ENCODE data around the gene SMC2.
A peak's percentile ranks its signal among the peaks of the same experiment; 100 is the strongest.

SMC2 gene

DNA sequence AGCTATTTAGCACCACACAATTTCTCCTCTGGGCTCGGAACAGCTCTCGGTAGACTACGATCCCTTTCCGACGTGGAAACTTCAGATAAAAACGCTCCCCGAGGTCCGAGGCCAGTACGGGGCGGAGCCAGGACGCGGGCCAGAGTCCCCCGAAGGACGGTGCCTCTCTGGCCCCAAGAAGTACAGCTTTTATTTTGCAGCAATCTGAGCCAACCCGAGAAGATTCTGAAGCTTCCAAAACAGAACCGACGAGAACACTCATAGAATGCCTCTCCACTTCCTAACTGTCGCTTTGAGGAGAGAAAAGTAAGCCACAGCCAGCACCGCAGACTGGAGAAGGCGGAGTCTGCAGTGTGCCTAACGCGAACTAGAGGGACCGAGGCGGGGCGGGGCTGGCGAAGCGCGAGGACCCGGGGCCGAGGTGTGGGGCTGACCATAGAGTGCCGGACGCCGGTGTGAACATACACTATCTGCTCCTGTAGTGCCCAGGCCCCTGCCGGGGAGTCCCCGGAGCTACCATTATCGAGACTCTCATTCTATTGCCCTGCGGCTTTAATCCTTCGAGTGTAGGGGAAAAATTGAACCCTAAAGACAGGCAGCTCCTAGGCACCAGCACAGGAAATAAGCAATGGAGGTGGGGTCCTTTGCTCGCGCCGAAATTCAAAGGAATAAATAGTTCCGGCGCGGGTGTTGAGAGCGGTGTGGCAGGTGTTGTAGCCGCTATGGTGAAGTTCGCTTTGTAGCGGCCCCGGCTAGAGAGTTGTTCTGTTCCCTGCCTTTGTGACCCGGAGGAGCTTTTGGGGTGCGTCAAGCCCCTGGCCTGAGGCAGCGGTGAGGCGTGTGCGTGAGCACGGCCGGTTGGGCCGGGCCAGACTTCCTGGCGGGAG, at the start of gene SMC2:
SMC2 (plus strand) TSS at position 663 of the 887 bp plus-strand sequence. CDS start 1,076 bp downstream, outside the sequence.
- peak; percentile 97 for DNase-seq

DNA sequence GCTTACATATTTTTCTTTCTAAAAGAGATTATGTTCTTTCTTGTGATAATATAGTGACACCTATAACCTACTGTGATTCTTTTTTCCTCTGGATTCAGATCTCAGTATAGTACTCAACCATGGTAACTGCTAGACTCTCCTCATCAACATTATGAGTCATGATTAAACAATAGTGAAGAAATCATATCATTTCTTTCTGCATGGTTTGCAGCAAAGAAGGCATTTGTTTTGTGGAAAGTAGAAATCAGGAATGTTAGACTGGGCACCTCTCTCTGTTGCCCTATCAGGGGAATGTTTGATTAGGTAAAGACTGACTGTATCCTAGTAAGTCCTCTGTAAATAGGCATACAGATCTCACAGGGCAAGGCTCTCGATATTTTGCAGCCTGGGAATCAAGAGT, 25.6 kb upstream of the SMC2 start:
- no peak for DNase-seq

DNA sequence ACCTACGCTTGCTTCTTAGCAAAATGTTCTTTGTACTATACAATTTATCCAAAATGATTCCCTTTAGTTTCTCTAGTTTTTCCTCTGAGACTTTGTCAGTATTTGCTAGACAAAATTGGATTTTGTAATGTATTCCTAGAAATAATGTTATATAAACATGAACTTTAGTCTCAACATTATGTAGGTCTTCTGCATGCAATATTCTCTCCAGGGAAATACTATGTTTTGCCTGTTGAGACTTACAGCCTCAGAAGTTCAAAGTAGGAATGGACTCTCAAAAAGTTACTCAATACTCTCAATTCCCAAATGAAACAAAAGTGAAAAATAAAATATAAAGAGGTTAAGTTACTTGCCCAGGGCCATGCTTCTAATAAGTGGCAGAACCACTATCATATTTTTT, 24.8 kb upstream of the SMC2 start:
- DNase-seq: no peak

DNA sequence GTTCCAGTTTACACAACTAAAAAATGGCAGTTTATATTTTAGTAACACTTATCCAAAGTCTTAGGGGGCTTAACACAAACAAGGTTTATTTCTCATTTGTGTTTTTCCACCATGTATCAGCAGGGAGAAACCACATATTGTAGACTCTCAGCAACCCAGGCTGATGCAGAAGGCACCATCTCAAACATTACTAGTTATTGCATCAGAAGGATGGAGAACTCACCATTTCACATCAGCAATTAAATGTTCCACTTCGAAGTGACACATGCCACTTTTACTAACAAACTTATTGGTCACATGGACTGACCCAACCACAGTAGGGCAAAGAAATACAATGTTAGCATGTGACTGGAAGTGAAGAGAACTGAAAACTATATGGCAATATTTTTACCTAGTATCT, 22.5 kb upstream of the SMC2 start:
- no peak for DNase-seq

DNA sequence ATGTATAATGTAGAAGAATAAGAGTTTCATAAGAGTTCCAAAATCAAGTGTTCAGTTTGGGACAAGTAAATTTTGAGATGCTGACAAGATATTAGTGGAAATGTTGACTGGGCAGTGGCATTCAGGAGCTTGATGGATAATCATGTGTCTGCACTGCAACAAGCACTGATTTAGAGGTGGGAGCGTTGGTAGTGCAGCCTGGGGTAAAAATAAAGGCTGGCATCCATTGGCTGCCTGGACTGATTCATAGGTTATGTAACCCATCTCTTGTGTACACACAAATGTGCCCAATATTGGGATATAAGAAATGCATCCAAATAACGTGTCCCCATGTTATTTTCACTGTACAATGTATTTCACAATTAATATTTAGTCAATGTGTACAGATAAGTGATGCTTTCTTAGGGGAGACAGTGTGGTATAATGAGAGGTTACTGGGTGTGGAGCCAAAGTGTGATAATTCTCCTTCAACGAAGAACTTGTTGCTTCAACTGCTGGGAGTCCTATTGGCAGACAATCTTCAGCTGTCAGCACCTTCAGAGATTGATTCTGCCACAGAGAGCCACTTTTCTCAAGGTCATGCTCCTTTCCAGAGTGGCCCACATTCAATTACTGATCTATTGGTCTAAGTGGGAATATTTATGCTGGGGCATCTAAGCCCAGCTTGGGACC, 20.9 kb upstream of the SMC2 start:
- no peak for DNase-seq

DNA sequence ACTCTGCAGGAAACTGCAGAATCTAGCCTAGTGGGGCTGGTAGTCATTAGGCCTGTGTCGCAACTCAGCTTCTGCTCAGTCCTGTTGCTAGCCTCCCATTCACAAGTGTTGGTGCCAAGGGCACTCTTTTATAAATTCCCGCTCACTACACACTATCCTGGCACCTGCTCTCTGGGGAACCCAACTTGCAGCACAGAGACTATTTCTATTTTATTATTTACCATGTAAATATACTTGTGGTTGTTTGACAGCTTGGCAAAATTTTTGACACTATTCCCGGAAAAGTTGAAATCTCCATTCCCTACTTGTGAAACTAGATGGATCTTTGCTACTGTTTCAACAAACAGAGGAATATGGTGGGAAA, 20.4 kb upstream of the SMC2 start:
- DNase-seq: no peak

DNA sequence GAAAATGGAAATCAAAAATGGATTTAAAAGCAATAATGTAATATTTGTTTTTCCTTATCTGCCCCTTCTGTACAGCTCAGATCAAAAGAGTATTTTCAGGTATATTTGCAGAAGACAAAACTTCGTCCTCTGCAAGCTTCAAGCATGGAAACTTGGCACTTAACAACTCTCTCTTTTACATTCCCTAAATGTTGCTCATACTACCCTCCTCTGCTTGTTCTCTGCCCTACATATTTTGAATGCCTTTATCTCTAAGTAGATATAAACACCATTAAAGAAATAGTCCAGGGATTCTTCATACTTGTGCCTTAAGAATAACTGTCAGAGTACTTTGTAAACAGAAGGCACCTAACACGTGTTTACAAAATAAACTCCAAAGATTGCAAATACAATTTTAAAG, 19.2 kb upstream of the SMC2 start:
- DNase-seq: no peak

DNA sequence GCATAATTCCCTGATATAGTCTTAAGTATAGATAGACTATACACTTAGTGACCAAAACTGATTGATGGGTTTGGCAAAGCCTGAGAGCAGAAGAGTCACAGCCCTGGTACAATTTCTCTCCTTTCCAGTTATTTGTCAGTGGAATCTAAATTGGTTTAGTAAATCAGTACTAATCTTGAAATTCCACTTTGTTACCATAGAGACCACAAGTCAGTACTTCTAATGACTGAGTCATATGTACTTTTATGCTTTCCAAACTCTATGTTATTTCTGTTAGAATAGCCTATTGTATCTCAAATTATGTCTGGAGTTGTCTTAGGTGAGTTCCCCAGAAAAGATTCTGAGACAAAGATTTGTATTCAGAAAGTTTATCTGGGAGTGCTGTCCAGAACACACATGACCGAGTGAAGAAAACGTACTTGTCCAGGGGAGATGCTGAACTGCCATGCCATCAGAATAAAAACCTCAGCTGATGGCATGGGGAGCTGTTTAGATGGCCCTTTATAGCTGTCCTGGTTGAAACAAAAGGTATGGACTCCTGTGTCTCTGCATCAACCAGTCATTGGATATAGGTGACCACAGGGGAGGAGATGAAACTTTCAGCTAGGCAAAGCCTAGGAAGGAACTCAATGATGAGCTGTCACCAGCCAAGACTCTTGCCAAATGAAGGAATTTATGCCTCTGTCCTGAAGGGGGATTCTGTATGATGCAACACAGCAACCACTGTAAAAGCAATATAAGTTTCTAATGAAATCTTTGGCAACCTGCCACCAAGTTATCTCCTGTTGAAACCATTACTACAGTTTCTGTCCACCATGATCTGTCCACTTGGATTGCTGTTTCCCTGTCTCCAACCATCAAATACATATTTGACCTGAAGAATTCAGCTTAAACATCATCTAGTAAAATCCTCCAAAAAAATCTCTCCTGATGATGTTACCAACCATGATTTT, 18.0 kb upstream of the SMC2 start:
- DNase-seq: no peak

DNA sequence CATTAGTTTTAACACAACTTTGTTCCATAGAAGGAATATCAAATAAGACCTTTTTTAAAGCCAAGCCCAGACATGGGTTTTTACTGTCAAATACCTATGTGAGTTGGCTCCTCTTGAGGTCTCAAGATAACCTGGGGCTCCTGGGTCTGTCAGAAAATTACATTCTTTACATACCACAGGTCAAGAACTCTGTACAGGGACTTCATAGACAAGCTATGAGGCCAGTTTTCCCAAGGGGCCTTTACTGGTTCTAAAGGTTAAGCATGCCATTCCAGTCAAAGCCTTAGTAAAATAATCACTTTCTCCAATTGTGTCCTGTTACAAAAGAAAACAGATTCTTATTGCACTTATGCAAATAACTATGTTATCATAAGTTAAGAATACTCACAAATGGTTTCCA, 15.5 kb upstream of the SMC2 start:
- DNase-seq: no peak

DNA sequence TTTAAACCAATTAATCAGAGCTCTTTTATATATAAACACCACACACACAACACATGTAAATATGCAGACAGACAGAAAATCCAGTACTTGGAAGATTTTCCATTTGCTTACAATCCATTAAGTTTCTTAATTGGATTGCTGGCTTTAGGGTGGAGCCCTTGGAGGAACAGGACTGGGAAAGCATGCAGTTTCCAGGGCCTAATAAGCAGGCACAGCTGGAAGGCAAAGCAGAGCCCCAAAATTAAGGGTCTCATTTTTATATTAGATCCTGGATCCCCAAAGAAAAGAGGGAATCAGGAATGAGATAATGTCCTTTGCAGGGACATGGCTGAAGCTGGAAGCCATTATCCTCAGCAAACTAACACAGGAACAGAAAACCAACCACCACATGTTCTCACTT, 13.1 kb upstream of the SMC2 start:
- DNase-seq: no peak

DNA sequence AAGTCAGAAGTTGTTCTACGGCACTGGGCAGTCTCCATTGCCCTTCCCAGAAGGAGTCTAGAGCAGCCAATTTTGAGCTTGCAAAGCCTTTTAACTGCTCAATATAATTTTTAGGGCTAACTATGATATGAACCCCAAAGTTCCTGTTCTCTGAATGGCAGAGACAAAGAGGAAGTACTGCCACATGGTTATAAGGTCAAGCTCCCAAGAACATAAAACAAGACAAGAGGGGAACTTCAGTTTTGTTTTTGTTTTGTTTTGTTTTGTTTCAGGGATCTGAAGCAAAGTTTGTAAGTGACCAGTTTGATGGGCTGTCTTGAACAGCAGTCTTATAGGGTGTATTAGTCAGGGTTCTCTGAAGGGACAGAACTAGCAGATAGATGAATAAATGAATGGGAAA, 11.9 kb upstream of the SMC2 start:
- DNase-seq: no peak

DNA sequence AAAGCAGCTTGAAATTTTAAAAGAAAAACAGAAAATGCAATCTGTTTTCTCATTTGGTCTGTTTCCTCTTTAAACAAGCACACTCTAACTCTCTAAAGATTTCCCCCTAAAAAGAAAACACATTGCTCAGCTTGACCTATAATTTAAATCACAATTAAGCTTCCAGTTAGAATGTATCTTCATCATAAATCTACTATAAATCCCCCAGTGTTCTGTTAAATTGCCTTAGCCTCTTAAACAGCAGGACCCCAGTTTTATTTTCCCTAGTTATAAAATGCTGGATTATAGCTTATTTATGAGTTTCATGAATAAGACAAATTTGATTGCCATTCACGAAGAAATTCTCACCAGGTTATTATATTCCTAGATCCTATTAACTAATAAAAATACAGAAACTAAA, 8.6 kb upstream of the SMC2 start:
- DNase-seq: no peak

DNA sequence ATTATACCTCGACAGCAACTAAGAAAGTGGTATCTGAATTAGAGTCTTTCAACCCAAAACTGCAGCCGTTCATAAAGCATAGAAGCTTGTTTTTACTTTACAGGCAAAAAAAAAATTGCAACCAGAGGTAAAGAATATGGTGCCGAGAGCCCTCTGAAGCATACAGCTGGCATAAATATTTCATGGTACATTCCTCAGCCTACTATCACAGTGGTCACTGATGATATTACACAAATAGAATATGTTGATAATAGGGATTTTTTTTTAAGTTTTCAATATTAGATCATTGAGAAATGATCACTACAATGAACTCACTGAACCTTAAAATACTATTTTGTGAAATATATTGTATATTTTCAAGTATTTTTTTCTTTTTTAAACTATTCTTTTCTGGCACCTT, 6.2 kb upstream of the SMC2 start:
- no peak for DNase-seq

DNA sequence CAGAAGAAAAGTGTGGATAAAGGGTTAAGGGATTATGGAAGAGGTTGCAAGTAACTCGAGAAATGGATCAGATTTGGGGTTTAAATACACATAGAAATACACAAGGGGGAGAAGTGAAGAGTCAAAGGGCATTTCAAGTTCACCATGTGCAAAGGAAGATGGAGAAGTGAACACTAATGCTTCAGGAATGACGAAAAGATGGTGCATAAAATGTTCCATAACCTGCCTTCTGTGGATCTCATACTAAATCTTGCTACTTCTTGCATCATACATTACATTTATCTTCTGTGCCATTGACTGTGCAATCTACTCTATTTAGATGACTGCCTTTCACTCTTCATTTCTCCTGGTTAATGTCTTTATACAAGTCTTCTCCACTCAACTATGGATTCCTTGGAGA, 5.7 kb upstream of the SMC2 start:
- no peak for DNase-seq

DNA sequence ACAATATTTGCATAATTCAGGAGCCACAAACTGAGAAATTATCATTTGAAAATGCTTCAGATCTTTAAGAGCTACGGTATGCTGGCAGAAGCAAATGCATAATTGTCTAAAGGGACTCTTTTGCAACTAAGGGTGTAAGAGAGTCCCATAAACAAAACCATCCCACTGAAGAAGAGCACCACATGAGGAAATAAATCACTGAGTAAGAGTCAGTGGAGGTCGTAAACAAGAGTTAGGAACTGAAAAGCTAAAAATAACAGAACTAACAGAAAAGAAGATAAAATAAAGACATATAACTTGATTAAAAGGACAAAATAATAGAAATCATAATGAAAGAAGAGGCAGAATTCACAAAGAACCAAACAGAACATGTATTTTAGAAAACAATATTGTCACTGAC, 3.5 kb upstream of the SMC2 start:
- DNase-seq: no peak

DNA sequence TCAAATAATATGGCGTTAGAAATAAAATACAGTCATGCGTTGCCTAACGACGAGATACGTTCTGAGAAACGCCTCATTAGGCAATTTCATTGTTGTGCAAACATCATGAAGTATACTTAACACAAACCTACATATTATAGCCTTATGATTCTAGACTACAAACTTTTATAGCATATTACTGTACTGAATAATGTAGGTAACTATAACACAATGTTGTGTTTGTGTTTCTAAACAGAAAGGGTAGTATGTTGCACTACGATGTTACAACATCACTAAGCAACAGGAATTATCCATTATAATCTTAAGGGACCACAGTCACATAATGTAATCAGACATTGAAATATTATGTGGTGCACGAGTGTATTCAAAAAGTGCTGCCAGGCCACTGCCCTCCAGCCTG, 3.0 kb upstream of the SMC2 start:
- no peak for DNase-seq

DNA sequence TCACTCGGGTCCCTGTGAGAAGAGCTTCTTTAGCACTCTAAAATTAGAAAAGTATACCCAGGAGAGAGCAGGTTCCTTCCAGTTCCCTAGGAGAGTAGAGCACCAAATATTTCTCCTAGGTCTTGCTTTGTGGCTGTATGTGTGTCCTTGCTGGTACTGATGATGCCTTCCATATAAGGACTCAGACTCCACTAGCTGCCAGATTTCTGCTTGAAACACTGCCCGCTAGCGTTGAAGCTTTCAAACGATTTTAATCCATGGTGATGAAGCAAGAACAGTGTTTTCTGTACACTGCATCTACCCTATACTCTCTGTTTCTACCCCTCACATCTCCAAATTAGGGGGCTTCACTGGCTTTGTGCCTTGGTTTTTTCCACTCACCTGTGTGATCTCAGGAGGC, 2.4 kb upstream of the SMC2 start:
- peak; percentile 50 for DNase-seq

DNA sequence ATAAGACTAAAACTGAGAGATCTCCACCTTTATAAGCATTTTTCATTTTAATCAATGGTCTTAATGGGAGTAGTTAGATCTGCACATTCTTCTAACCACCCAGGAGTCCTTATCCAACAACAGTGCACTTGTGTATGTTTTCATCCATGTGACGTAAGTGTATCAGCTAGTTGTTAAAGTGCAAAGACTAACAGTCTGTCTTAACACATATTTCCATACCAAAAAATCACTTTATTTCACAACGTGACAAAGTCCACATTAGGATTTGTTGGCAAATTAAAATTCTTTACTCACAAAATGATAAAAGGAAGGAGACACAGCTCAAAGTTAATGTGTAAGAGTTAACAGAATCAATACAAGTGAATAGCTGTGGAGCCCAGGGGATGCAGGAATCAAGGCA, 1.9 kb upstream of the SMC2 start:
- no peak for DNase-seq

DNA sequence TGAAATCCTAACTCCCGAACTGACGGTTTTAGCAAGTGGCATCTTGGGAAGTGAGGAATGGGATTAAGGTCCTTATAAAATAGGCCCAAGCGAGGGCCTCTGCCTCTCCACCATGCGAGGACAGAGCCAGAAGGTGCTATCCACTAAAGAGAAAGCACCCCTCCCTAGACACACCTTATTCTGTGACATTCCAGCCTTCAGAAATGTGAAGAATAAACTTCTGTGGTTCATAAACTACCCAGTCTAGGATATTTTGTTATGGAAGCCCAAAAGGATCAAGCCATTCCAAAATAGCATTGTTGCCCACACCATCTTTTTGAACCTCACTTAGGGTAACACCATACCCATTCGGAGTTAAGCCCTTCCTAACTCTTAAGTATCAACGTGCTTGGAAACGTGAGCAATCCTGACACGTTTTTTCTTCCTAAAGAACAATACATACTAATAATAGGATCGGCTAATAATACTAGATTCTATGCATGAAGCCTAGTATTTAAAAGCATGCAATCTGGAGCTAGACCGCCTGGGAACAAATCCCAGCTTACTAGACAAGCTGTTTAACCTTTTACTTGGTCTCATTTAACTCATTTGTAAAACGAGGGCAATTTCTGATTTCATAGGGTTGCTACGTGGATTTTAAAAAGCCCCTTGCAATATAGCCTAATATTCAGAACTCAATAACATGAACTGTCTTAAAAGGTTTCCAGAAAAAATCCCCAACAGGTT, 1.1 kb upstream of the SMC2 start:
- DNase-seq: peak; percentile 42

DNA sequence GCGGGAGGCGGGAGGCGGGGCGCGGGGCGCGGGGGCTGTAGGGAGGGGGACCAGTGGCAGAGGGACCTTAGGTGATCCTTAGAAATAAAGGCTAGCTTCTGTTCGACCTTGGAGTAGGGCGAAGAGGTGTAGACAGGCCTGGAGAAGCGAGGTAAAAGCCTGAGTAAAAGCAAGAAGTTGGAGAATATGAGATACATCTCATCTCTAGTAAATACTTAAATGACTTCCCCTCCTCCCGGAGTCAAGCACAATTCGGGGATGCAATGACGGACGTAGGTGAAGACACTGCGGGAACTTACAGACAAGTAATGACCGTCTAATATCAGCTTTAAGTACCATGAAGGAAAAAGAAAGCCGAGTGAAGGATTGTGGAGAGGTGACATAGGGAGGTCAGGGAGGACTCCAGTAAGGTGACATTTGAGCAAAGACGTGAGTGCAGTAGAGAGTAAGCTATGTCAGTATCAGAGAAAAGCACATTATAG, 466 bp downstream of the SMC2 start:
- DNase-seq: no peak

DNA sequence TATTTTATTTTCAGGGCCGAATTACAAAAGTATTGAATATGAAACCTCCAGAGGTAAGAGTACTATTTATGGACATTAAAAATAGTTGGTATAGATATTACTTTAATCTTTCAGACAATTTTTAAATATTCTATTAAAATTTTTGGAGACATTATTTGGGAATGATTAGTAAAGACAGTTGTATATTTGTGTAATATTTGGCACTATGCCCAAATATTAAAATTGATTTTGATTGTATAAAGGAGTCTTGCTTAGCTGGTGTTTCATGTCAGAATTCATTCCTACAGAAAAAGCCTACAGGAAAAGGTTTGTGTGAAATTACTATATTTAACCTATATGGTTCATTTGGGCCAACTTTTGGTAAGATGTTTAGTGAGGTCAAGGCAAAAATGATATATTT, 5.5 kb downstream of the SMC2 start:
- no peak for DNase-seq

DNA sequence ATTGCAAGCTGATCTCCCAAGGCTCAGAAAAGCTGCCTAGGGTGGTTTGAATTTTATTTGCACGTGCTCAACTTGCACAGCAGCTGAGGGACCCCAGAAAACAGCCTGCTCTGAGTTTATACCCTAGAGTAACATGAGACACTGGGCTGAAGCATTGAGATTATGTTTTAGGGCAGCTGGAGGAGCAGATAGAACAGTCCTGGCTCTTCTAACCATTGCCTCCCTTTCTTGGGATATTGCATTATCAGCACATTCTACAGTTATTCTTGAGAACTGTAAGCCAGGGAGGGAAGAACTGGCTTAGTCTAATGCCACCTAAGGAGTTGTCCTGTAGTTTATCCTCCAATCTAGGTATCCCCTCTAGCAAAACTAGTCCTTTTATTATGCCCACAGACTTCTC, 10.3 kb downstream of the SMC2 start:
- peak; percentile 23 for DNase-seq

DNA sequence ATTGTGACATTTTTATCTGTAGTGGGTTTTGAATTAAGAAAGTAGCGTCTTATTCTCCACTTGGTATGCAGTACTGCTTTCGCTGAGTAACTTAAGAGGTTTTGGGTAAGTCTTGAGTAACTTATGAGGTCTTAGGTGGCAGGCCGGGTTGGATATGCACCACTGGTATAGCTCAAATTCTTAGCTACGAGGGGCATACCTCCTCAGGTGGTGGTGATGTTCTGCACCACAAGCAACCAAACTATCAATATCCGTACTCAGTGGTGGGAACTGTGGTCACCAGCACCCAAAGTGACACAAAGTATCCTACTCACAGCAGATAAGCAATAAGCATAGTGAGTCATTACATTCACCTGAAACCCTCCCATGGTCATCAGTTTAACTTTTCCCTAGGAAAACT, 13.7 kb downstream of the SMC2 start:
- DNase-seq: no peak
